HepG2 (cell line): Measurements from ENCODE around the gene TLCD5. TPM values are rescaled to one million over a fixed set of nuclear protein-coding genes. Genes with fewer than 3 reads are reported as not detected.

ENCODE experiments used
- ATAC-seq: fragments of 200-7000 bp; cut with Tn5 transposase; 3 replicates; pipeline ENCODE4 v1.9.1; 2020; ENCODE audit warnings: mild to moderate bottlenecking, moderate library complexity
- BruUV-seq: library from RNA; stranded (reverse); fragments of 400-500 nt; replicated peaks from 2 replicates; lab custom pipeline; 2021; lab: Mats Ljungman, UMichigan
- CTCF ChIA-PET: fragments of 300-600 bp; formaldehyde crosslinking; extraction: SDS; loops from one replicate; lab custom pipeline; 2021; ENCODE audit warnings: low total read pairs, inconsistent platforms, low intra/inter-chr PET ratio; lab: Yijun Ruan, JAX
- POLR2A ChIA-PET: fragments of 350-600 bp; sonication (Branson Sonifier 250); formaldehyde crosslinking; loops from one replicate; lab custom pipeline; 2020; ENCODE audit warnings: antibody characterized with exemption, inconsistent platforms; lab: Yijun Ruan, JAX
- DNase-seq: peaks from one replicate; pipeline ENCODE4 v3.0.0-alpha.2; 2015; ENCODE audit warnings: low spot score
- FAIRE-seq: peaks from 3 replicates; lab custom pipeline; 2011; peaks lifted over from hg19 to GRCh38; lab: Jason Lieb, UNC
- H2AFZ ChIP-seq: one replicate; pipeline ENCODE4 v1.6.1; 2011; ENCODE audit warnings: low read length, inconsistent platforms
- H3K27ac ChIP-seq: fragments of 300-600 bp; 3 replicates; pipeline ENCODE4 v1.8.0; 2011; ENCODE audit warnings: mixed run types, mild to moderate bottlenecking, mixed read lengths, low read length, inconsistent platforms; ENCODE audit not compliant: insufficient read depth; ENCODE audit errors: extremely low read length
- H3K27me3 ChIP-seq, 2 experiments: fragments of 200-600 bp in 1 of 2; 2 replicates in 1 of 2; 3 replicates in 1 of 2; pipeline versions ENCODE4 v1.6.0 to v1.8.0; 2011; ENCODE audit warnings: low read length in 2 of 2, mild to moderate bottlenecking in 2 of 2, moderate library complexity in 2 of 2, inconsistent platforms in 1 of 2; ENCODE audit not compliant: insufficient read depth in 2 of 2, control insufficient read depth in 1 of 2
- H3K36me3 ChIP-seq, 2 experiments: fragments of 200-600 bp in 1 of 2; replicated peaks in 1 of 2; 2 replicates in 1 of 2; 3 replicates in 1 of 2; pipeline versions ENCODE4 v1.5.1 to v1.8.0; 2011; ENCODE audit warnings: low read length in 2 of 2, inconsistent platforms in 1 of 2; ENCODE audit not compliant: insufficient read depth in 2 of 2, control insufficient read depth in 1 of 2
- H3K4me1 ChIP-seq: 2 replicates; pipeline ENCODE4 v1.5.1; 2012; ENCODE audit warnings: low read length, inconsistent platforms; ENCODE audit not compliant: insufficient read depth
- H3K4me2 ChIP-seq: 2 replicates; pipeline ENCODE4 v1.6.0; 2011; ENCODE audit warnings: low read depth, low read length, inconsistent platforms
- H3K4me3 ChIP-seq, 3 experiments: fragments of 200-600 bp in 1 of 3; sonication (generic), shearing (Covaris generic) in 1 of 3; replicated peaks in 1 of 3; 2 replicates each; pipeline ENCODE4 v1.5.1; 2011 to 2016; ENCODE audit warnings: low read length in 3 of 3, inconsistent platforms in 2 of 3, low read depth in 2 of 3, mild to moderate bottlenecking in 2 of 3, control low read depth in 1 of 3, mixed read lengths in 1 of 3; ENCODE audit not compliant: insufficient read depth in 1 of 3
- H3K79me2 ChIP-seq: one replicate; pipeline ENCODE4 v1.6.1; 2011; ENCODE audit warnings: low read length, inconsistent platforms; ENCODE audit not compliant: insufficient read depth
- H3K9ac ChIP-seq: 2 replicates; pipeline ENCODE4 v1.6.0; 2011; ENCODE audit warnings: mild to moderate bottlenecking, low read depth, low read length, inconsistent platforms; ENCODE audit not compliant: insufficient read depth
- H3K9me3 ChIP-seq: 2 replicates; pipeline ENCODE4 v1.5.1; 2012; ENCODE audit warnings: mild to moderate bottlenecking, low read length
- H4K20me1 ChIP-seq: 2 replicates; pipeline ENCODE4 v1.6.0; 2011; ENCODE audit warnings: inconsistent platforms, mild to moderate bottlenecking, low read length, moderate library complexity; ENCODE audit not compliant: insufficient read depth
- NR2F6 ChIP-seq, 2 experiments: IDR thresholded peaks; 2 replicates each; pipeline ENCODE4 v1.6.1; 2016; ENCODE audit warnings: antibody characterized with exemption in 1 of 2, mild to moderate bottlenecking in 1 of 2
- ZSCAN30 ChIP-seq: sonication (generic); formaldehyde crosslinking; IDR thresholded peaks from 2 replicates; pipeline ENCODE4 v1.5.0; 2020; ENCODE audit warnings: mild to moderate bottlenecking, missing genetic modification reagents
- WGBS: methylation state at CpG from one replicate; pipeline ENCODE4 v1.1.6; 2017; ENCODE audit warnings: low lambda C conversion rate; 5-methylcytosine and 5-hydroxymethylcytosine counted together
- in situ Hi-C: cut with HindIII; loops from 2 replicates; pipeline ENCODE4 v1.10.0; 2017; ENCODE audit warnings: low pct_unique_long_range_greater_than_20kb; ENCODE audit not compliant: extremely low pct_ligation_motif_present
- intact Hi-C: fragments of 100-400 bp; cut with micrococcal nuclease; formaldehyde crosslinking; loops from one replicate; pipeline ENCODE4 v1.10.0; 2022; ENCODE audit not compliant: unreplicated experiment
- polyA plus RNA-seq, 8 experiments: library from polyadenylated mRNA; depleted of rRNA in 3 of 8; stranded (reverse) in 7 of 8; unstranded in 1 of 8; fragments of >200 nt; fragmentation: Illumina TruSeq in 4 of 8; extraction: Trizol in 4 of 8; gene quantifications; 2 replicates each; pipeline versions ENCODE4 v1.2.1 to v1.2.3, GENCODE V29; 2011 to 2016; ENCODE audit warnings: low read depth in 4 of 8, missing spikeins in 1 of 8, mixed read lengths in 1 of 8; ENCODE audit not compliant: insufficient read depth in 1 of 8
- total RNA-seq, 5 experiments: library from RNA; depleted of rRNA; stranded (reverse); fragments of >200 nt; fragmentation: Illumina TruSeq; extraction: Trizol; gene quantifications; 2 replicates each; pipeline ENCODE4 v1.2.3, GENCODE V29; 2016; ENCODE audit warnings: low read depth in 1 of 5
- TF ChIP-seq, protein P1 (sequence below): sonication (generic); formaldehyde crosslinking; IDR thresholded peaks from 2 replicates; pipeline ENCODE4 v1.5.1; 2020; ENCODE audit warnings: mild to moderate bottlenecking, missing genetic modification reagents, borderline replicate concordance

TLCD5 gene
- total and polyA plus RNA-seq, 2 of the 13 experiments (the other 11 are each of a cell fraction or from before 2014, with no cell fraction given), result 6.1 to 7.6 TPM

- in situ Hi-C loops, result loop anchor here (5.0 kb wide), 1 partner anchor 59 kb away; no protein-coding TSS in a partner anchor
- Histone ChIP-seq H3K4me1 (no peaks in the 10 kb centered on the region), H3K27me3 (peaks cover 4 to 58% of the 10 kb centered on the region in 2 experiments; a peak in 4 of 5 replicates), H3K36me3 (no peaks in the 10 kb centered on the region), H3K27ac (no peak overlapping the region), H2AFZ (no peak overlapping the region), H3K79me2 (no peaks in the 10 kb centered on the region), H4K20me1 (no peaks in the 10 kb centered on the region; the same call in 1 of the 2 replicates), H3K9me3 (no peaks in the 10 kb centered on the region), H3K9ac (no peak overlapping the region), H3K4me2 (no peak overlapping the region), H3K4me3 (no peak overlapping the region)
- TF ChIP-seq ZSCAN30 (CRISPR knock-in tag) (no peak), NR2F6 (IDR thresholded peaks at IDR 0.05) (no peak), NR2F6 (CRISPR knock-in tag; IDR thresholded peaks at IDR 0.05) (no peak)
- TF ChIP-seq, protein P1, sequence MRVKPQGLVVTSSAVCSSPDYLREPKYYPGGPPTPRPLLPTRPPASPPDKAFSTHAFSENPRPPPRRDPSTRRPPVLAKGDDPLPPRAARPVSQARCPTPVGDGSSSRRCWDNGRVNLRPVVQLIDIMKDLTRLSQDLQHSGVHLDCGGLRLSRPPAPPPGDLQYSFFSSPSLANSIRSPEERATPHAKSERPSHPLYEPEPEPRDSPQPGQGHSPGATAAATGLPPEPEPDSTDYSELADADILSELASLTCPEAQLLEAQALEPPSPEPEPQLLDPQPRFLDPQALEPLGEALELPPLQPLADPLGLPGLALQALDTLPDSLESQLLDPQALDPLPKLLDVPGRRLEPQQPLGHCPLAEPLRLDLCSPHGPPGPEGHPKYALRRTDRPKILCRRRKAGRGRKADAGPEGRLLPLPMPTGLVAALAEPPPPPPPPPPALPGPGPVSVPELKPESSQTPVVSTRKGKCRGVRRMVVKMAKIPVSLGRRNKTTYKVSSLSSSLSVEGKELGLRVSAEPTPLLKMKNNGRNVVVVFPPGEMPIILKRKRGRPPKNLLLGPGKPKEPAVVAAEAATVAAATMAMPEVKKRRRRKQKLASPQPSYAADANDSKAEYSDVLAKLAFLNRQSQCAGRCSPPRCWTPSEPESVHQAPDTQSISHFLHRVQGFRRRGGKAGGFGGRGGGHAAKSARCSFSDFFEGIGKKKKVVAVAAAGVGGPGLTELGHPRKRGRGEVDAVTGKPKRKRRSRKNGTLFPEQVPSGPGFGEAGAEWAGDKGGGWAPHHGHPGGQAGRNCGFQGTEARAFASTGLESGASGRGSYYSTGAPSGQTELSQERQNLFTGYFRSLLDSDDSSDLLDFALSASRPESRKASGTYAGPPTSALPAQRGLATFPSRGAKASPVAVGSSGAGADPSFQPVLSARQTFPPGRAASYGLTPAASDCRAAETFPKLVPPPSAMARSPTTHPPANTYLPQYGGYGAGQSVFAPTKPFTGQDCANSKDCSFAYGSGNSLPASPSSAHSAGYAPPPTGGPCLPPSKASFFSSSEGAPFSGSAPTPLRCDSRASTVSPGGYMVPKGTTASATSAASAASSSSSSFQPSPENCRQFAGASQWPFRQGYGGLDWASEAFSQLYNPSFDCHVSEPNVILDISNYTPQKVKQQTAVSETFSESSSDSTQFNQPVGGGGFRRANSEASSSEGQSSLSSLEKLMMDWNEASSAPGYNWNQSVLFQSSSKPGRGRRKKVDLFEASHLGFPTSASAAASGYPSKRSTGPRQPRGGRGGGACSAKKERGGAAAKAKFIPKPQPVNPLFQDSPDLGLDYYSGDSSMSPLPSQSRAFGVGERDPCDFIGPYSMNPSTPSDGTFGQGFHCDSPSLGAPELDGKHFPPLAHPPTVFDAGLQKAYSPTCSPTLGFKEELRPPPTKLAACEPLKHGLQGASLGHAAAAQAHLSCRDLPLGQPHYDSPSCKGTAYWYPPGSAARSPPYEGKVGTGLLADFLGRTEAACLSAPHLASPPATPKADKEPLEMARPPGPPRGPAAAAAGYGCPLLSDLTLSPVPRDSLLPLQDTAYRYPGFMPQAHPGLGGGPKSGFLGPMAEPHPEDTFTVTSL (CRISPR knock-in tag), result no peak
- 69% methylated on average over 5 of the region's 5 CpGs for WGBS
- DNase-seq (no peak), ATAC-seq (no peak), FAIRE-seq (no peak)
- no TSS peak for BruUV-seq
- POLR2A ChIA-PET, result no interaction called here
- intact Hi-C loops, result no loop called here
- CTCF ChIA-PET, result no interaction called here
Observed at GRCh38 chr11:120296554-120296953, 28.5 kb upstream of the TLCD5 start.
